CD4-positive, alpha-beta memory T cell (primary cell): ENCODE measurements around the gene TAT. TPM values are rescaled to one million over a fixed set of nuclear protein-coding genes. Genes with fewer than 3 reads are reported as not detected.

Experiments used
- CTCF ChIA-PET: fragments of 350-600 bp; sonication (Branson Sonifier 250); formaldehyde crosslinking; loops from one replicate; lab custom pipeline; 2021; ENCODE audit warnings: inconsistent platforms; ENCODE audit not compliant: partially characterized antibody; lab: Charles Lee
- POLR2A ChIA-PET: fragments of 350-600 bp; sonication (Branson Sonifier 250); formaldehyde crosslinking; loops from one replicate; lab custom pipeline; 2021; ENCODE audit not compliant: partially characterized antibody; lab: Charles Lee
- DNase-seq, 5 donors: peaks; one replicate each; pipeline versions ENCODE4 v3.0.0 to v3.0.0-alpha.2; 2020 to 2022; ENCODE audit warnings: mixed read lengths in 1 of 5
- H3K27ac ChIP-seq: one replicate; pipeline ENCODE4 v1.7.0; 2013; ENCODE audit warnings: low read depth, low read length
- H3K27me3 ChIP-seq: 2 replicates; pipeline ENCODE4 v1.7.0; 2013; ENCODE audit warnings: mild to moderate bottlenecking, low read length, moderate library complexity; ENCODE audit not compliant: insufficient read depth
- H3K36me3 ChIP-seq: 2 replicates; pipeline ENCODE4 v1.7.0; 2013; ENCODE audit warnings: mild to moderate bottlenecking, low read length, moderate library complexity; ENCODE audit not compliant: insufficient read depth
- H3K4me1 ChIP-seq: 2 replicates; pipeline ENCODE4 v1.7.0; 2013; ENCODE audit warnings: mild to moderate bottlenecking, low read length, moderate library complexity; ENCODE audit not compliant: insufficient read depth
- H3K4me3 ChIP-seq, 2 donors: one replicate each; pipeline ENCODE4 v1.7.0; 2013; ENCODE audit warnings: low read length in 2 of 2, mild to moderate bottlenecking in 1 of 2
- H3K9me3 ChIP-seq, 2 donors: one replicate each; pipeline ENCODE4 v1.7.0; 2013; ENCODE audit warnings: low read length in 2 of 2, control low read depth in 1 of 2; ENCODE audit not compliant: control insufficient read depth in 1 of 2
- H3K27ac Mint-ChIP-seq, 7 donors: one replicate each; pipeline ENCODE4 v1.8.0; 2020 to 2021; ENCODE audit warnings: mixed read lengths in 7 of 7, mild to moderate bottlenecking in 6 of 7, inconsistent platforms in 3 of 7, moderate library complexity in 3 of 7
- H3K27me3 Mint-ChIP-seq, 2 donors: one replicate each; pipeline ENCODE4 v1.8.0; 2020 to 2021; ENCODE audit warnings: mixed read lengths in 2 of 2
- H3K36me3 Mint-ChIP-seq, 2 donors: one replicate each; pipeline ENCODE4 v1.8.0; 2020 to 2021; ENCODE audit warnings: mixed read lengths in 2 of 2, inconsistent platforms in 1 of 2, mild to moderate bottlenecking in 1 of 2
- H3K4me1 Mint-ChIP-seq, 4 donors: one replicate each; pipeline ENCODE4 v1.8.0; 2020 to 2021; ENCODE audit warnings: mixed read lengths in 4 of 4, mild to moderate bottlenecking in 1 of 4
- H3K4me3 Mint-ChIP-seq, 8 donors: one replicate each; pipeline ENCODE4 v1.8.0; 2020 to 2021; ENCODE audit warnings: mixed read lengths in 8 of 8, mild to moderate bottlenecking in 7 of 8, moderate library complexity in 6 of 8, inconsistent platforms in 3 of 8
- H3K9me3 Mint-ChIP-seq, 8 donors: one replicate each; pipeline ENCODE4 v1.8.0; 2020 to 2021; ENCODE audit warnings: mixed read lengths in 8 of 8, mild to moderate bottlenecking in 5 of 8, inconsistent platforms in 3 of 8, moderate library complexity in 1 of 8
- intact Hi-C: fragments of 100-400 bp; cut with micrococcal nuclease; formaldehyde crosslinking; loops from one replicate; pipeline ENCODE4 v1.15.1; 2023
- polyA plus RNA-seq, 2 donors: library from polyadenylated mRNA; unstranded; fragments of 300-500 nt; fragmentation: Illumina TruSeq; gene quantifications; one replicate each; pipeline ENCODE4 v1.2.3, GENCODE V29; 2021
- total RNA-seq, 2 experiments: library from RNA; stranded (reverse); gene quantifications; one replicate each; pipeline ENCODE4 v1.2.3, GENCODE V29; 2021

Gene TAT
- total and polyA plus RNA-seq, 4 experiments from 2014 or later, result not detected

- Mint-ChIP-seq H3K27me3 (peaks cover 6 to 8% of the 10 kb centered on the region in 2 donors), H3K4me1 (peaks cover 0 to 4% (median 4%) of the 10 kb centered on the region in 4 donors), H3K4me3 (peak overlapping the region in 1 of 8 donors; percentile 62), H3K9me3 (no peaks in the 10 kb centered on the region), H3K27ac (no peak overlapping the region), H3K36me3 (no peaks in the 10 kb centered on the region)
- no peaks in the 10 kb centered on the region for H3K27me3 ChIP-seq
- H3K4me3 ChIP-seq, result no peak overlapping the region
- ChIA-PET CTCF (interaction anchor here (0.9 to 1.8 kb wide), 3 partner anchors 13 to 23 kb away, joined by 3 to 6 read pairs (median 4); no protein-coding TSS in a partner anchor), POLR2A (no interaction called here)
- intact Hi-C loops, result no loop called here
- DNase-seq, result peak; percentile 32 to 51 (median 39)
- H3K36me3 ChIP-seq, result no peaks in the 10 kb centered on the region
- no peaks in the 10 kb centered on the region for H3K4me1 ChIP-seq
- no peak overlapping the region for H3K27ac ChIP-seq
- H3K9me3 ChIP-seq, result no peaks in the 10 kb centered on the region
Observed at GRCh38 chr16:71542377-71542776, 34.5 kb downstream of the TAT start.

- DNase-seq, result peak in 4 of 5 donors; percentile 3 to 19 (median 8)
- Mint-ChIP-seq H3K4me3 (no peak overlapping the region), H3K9me3 (no peaks in the 10 kb centered on the region), H3K27ac (no peak overlapping the region), H3K4me1 (peaks cover 0 to 4% (median 4%) of the 10 kb centered on the region in 4 donors), H3K27me3 (peaks cover 4 to 6% of the 10 kb centered on the region in 2 donors), H3K36me3 (no peaks in the 10 kb centered on the region)
- CTCF ChIA-PET, result interaction anchor here (1.1 to 1.7 kb wide), 3 partner anchors 9 to 73 kb away, joined by 4 to 9 read pairs (median 4); no protein-coding TSS in a partner anchor
- POLR2A ChIA-PET, result no interaction called here
- H3K27me3 ChIP-seq, result no peaks in the 10 kb centered on the region
- no peaks in the 10 kb centered on the region for H3K9me3 ChIP-seq
- intact Hi-C loops, result loop anchor here (1.0 kb wide), 1 partner anchor 125 kb away; no protein-coding TSS in a partner anchor
- H3K27ac ChIP-seq, result no peak overlapping the region
- H3K4me1 ChIP-seq, result no peaks in the 10 kb centered on the region
- no peaks in the 10 kb centered on the region for H3K36me3 ChIP-seq
- no peak overlapping the region for H3K4me3 ChIP-seq
Observed at GRCh38 chr16:71537643-71538042, 39.2 kb downstream of the TAT start.

GRCh38 chr16:71536752-71537499 lies 40.0 kb downstream of the TAT start:
- Histone ChIP-seq H3K36me3 (no peaks in the 10 kb centered on the region), H3K27me3 (no peaks in the 10 kb centered on the region), H3K27ac (no peak overlapping the region), H3K4me1 (no peaks in the 10 kb centered on the region), H3K4me3 (no peak overlapping the region), H3K9me3 (no peaks in the 10 kb centered on the region)
- DNase-seq, result no peak
- Mint-ChIP-seq H3K9me3 (no peaks in the 10 kb centered on the region), H3K4me3 (no peak overlapping the region), H3K4me1 (no peaks in the 10 kb centered on the region), H3K27me3 (peaks cover 0 to 2% of the 10 kb centered on the region in 2 donors), H3K36me3 (no peaks in the 10 kb centered on the region), H3K27ac (no peak overlapping the region)
- intact Hi-C loops, result loop anchor here (1.0 kb wide), 1 partner anchor 125 kb away; no protein-coding TSS in a partner anchor
- CTCF ChIA-PET, result interaction anchor here (1.7 kb wide), 1 partner anchor 10 kb away, joined by 5 read pairs; no protein-coding TSS in a partner anchor
- POLR2A ChIA-PET, result no interaction called here

DNA sequence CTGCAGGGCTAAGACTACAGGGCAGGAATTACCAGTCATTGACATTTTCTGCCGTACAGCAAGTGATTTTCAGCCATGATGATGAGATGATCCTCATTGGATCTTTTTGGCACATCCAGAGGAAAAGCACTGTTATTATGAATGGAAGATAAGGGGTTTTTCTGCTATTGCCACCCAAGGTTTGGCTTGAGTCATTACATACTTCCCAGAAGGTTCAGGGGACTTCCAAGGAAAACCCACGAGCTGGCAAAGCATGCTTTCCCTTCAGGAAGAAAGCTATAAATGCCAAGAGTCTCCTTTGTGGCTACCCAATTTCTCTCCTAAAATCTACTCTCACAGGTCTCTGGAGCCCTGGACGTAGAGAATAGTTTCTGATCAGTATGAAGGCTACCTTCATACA lies 44.5 kb downstream of the TAT start:
- Mint-ChIP-seq H3K9me3 (no peaks in the 10 kb centered on the region), H3K27ac (no peak overlapping the region)
- CTCF ChIA-PET, result no interaction called here

DNA sequence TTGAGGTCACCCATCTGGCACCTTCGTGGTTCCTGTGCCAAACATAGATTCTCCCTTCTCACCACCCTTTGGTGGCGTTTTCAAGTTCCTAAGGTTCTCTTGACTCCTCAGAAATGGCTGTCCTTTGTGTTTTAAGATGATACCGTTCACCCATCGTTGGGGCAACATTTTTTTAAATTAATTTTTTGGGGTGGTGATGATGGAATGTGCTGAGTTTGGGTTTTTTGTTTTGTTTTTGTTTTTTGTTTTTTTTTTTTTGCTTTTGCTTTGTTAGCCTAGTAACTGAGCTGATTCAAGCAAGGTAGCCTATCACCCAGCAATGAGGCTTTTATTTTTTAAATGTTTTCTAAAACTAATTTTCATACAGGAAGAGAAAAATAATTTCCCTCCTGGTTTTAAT lies 48.0 kb downstream of the TAT start:
- intact Hi-C loops, result no loop called here
- ChIA-PET POLR2A (no interaction called here), CTCF (interaction anchor here (0.9 to 1.6 kb wide), 3 partner anchors 9 to 29 kb away, joined by 3 to 4 read pairs (median 4); no protein-coding TSS in a partner anchor)
- Histone ChIP-seq H3K27ac (no peak overlapping the region), H3K4me1 (no peaks in the 10 kb centered on the region), H3K9me3 (no peaks in the 10 kb centered on the region), H3K27me3 (peaks cover 7% of the 10 kb centered on the region), H3K4me3 (no peak overlapping the region), H3K36me3 (no peaks in the 10 kb centered on the region)
- no peak overlapping the region for H3K27ac Mint-ChIP-seq
- no peaks in the 10 kb centered on the region for H3K36me3 Mint-ChIP-seq
- H3K9me3 Mint-ChIP-seq, result no peaks in the 10 kb centered on the region
- DNase-seq, result no peak
- peaks cover 12 to 19% of the 10 kb centered on the region in 2 donors for H3K27me3 Mint-ChIP-seq
- no peaks in the 10 kb centered on the region for H3K4me1 Mint-ChIP-seq
- no peak overlapping the region for H3K4me3 Mint-ChIP-seq

More for the DNA sequence above, 44.5 kb downstream of the TAT start:
- no peaks in the 10 kb centered on the region for H3K36me3 ChIP-seq
- DNase-seq, result no peak
- H3K27ac ChIP-seq, result no peak overlapping the region
- no peaks in the 10 kb centered on the region for H3K9me3 ChIP-seq
- H3K4me3 ChIP-seq, result no peak overlapping the region
- Mint-ChIP-seq H3K4me1 (no peaks in the 10 kb centered on the region), H3K27me3 (peaks cover 6 to 8% of the 10 kb centered on the region in 2 donors), H3K36me3 (no peaks in the 10 kb centered on the region), H3K4me3 (no peak overlapping the region)
- no peaks in the 10 kb centered on the region for H3K4me1 ChIP-seq
- intact Hi-C loops, result no loop called here
- POLR2A ChIA-PET, result no interaction called here
- no peaks in the 10 kb centered on the region for H3K27me3 ChIP-seq

DNA sequence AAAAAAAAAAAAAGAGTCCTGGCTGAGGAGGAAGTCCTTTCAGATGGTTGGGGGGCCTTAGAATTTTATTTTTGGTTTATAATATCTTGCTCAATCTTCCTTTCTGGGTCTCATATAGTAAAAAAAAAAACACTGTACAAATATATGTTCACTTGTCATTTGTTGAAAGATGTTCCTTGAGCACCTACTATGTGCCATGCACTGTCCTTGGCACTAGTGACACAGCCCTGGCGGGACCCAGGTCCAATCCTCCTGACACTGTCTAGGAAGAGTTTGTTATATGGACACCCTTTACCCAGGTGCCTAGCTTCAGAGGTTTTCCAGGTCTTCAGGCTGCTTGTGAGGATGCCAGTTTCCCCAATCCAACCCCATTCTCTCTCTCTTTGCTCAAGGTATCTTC lies 48.6 kb downstream of the TAT start:
- Mint-ChIP-seq H3K4me1 (no peaks in the 10 kb centered on the region), H3K4me3 (no peak overlapping the region), H3K9me3 (no peaks in the 10 kb centered on the region), H3K36me3 (no peaks in the 10 kb centered on the region), H3K27me3 (peaks cover 14 to 19% of the 10 kb centered on the region in 2 donors), H3K27ac (no peak overlapping the region)
- peaks cover 7% of the 10 kb centered on the region for H3K27me3 ChIP-seq
- CTCF ChIA-PET, result interaction anchor here (0.9 to 1.6 kb wide), 2 partner anchors 10 to 28 kb away, joined by 3 to 4 read pairs; no protein-coding TSS in a partner anchor
- POLR2A ChIA-PET, result no interaction called here
- no peak for DNase-seq
- intact Hi-C loops, result no loop called here
- H3K36me3 ChIP-seq, result no peaks in the 10 kb centered on the region
- no peak overlapping the region for H3K27ac ChIP-seq
- no peaks in the 10 kb centered on the region for H3K4me1 ChIP-seq
- no peaks in the 10 kb centered on the region for H3K9me3 ChIP-seq
- H3K4me3 ChIP-seq, result no peak overlapping the region

GRCh38 chr16:71526111-71526631 lies 50.7 kb downstream of the TAT start, which contains the start of gene CHST4:
CHST4 (plus strand) TSS chr16:71526426; CDS start chr16:71536678, 10,252 bp downstream.
- H3K4me3 ChIP-seq, result no peak within 1 kb of the TSS
- Mint-ChIP-seq H3K36me3 (no peaks in the 10 kb centered on the region), H3K27me3 (peaks cover 12 to 24% of the 10 kb centered on the region in 2 donors), H3K4me1 (no peaks in the 10 kb centered on the region), H3K9me3 (no peaks in the 10 kb centered on the region), H3K4me3 (no peak within 1 kb of the TSS), H3K27ac (peak within 1 kb of the TSS in 1 of 7 donors; percentile 26)
- H3K36me3 ChIP-seq, result no peaks in the 10 kb centered on the region
- H3K27me3 ChIP-seq, result peaks cover 7% of the 10 kb centered on the region
- H3K27ac ChIP-seq, result no peak within 1 kb of the TSS
- POLR2A ChIA-PET, result no interaction called here
- DNase-seq, result no peak
- CTCF ChIA-PET, result interaction anchor here (1.2 to 1.9 kb wide), 4 partner anchors 10 to 26 kb away, joined by 3 to 5 read pairs (median 4); no protein-coding TSS in a partner anchor
- no peaks in the 10 kb centered on the region for H3K9me3 ChIP-seq
- intact Hi-C loops, result no loop called here
- H3K4me1 ChIP-seq, result no peaks in the 10 kb centered on the region
